IPS-NIHi11 (cell line): ENCODE results near the gene DCTPP1.

ENCODE experiments used
- DNase-seq: peaks from one replicate; pipeline ENCODE4 v3.0.0; 2012; ENCODE audit warnings: mixed read lengths, low spot score

Gene DCTPP1

DNA sequence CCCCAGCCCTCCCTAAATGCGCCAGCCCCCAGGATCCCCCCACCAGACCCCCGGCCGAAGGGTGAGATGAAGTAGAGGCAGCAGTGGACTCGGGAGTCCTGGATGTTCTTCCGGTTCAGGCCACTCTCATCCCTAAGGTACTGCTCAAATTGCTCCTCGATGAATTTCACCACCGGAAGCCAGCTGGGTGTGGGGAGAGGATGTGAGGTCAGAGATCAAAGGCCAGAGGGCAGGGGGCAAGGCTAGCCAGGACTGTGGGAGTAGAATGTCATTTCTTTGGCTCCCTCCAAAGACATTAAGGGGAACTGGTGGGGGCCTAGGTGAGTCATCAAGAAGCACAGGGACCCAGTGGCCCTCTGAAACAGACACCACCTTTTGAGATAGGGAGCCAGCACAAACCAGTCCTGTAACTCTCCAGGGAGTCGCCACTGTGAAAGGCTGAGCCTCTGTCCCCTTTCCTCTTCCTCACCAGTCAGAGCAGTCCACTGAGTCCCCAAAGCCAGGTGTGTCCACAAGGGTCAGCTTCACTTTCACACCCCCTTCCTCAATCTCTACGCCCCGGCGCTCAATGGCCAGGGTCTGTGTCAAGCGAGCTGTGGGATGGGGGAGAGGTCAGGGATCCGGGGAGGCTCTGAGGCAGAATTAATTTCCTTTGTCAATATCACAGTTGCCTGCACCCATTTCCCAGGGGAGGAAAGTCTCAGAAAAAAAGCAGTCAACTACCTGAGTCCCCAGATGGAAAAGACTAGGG, 48.4 kb downstream of the DCTPP1 start:
- no peak for DNase-seq

DNA sequence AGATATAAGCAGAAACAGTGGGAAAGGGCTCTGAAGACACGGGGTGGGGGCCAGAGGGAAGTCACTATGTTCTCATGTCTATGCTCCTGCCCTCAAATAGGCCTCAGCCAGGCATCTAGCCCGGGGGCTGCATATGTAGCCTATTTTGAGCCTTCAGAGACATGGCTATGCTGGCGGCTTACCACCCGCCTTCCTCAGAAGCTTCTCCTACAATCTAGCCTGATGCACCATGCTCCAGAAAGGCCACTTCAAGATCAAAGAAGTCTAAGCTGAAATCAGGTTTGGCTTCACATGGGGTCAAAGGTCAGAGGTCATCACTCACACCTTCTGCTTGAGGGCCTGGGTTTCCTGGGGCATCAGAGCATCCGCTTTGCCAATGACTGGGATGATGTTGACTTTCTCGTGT, 49.0 kb downstream of the DCTPP1 start:
- no peak for DNase-seq

DNA sequence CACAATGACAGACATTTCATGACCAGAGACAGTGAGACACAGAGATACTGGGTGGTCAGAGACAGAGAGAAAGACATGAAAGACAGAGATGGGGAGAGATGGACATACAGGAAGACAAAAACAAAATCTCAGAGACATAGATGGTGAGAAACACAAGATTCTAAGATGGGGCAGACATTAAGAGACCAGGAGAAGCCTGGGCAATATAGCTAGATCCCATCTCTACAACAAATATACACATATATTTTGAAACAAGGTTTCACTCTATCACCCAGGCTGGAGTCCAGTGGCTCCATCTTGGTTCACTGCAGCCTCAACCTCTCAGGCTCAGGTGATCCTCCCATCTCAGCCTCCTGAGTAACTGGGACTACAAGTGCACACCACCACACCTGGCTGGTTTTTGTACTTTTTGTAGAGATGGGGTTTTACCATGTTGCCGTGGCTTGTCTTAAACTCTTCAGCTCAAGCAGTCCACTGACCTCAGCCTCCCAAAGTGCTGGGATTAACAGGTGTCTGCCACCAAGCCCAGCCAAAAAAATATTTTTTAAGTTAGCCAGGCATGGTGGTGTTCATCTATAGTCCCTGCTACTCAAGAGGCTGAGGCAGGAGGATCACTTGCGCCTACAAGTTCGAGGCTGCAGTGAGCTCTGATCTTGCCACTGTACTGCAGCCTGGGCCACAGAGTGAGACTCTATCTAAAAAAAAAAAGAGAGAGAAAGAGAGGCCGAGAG, 49.6 kb downstream of the DCTPP1 start:
- DNase-seq: no peak

DNA sequence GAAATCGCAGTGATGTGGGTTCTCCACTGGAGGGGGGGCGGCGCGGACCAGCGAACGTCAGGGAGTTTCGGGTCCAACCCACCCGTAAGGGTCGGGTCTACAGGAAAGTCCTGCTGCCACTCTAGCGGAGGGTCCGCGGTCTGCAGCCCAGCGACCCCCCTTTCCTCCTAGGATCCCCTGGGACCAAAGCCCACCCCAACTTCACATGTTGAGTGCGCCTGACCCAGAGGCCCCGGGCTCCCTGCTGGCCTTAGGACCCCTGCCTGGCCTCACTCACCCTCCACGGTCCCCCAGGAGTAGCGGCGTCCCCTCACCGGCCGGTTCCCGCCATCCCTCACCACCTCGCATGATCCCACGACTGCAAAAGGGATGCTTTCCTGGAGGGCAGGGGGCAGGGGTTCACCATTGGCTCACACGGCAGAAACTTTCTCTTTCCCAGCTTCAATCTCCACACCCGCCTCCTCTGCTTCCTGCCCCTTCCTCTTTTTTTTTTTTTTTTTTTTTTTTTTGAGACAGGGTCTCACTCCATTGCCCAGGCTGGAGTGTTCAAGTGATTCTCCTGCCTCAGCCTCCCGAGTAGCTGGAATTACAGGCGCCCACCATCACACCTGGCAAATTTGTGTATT, 50.6 kb downstream of the DCTPP1 start:
- no peak for DNase-seq

DNA sequence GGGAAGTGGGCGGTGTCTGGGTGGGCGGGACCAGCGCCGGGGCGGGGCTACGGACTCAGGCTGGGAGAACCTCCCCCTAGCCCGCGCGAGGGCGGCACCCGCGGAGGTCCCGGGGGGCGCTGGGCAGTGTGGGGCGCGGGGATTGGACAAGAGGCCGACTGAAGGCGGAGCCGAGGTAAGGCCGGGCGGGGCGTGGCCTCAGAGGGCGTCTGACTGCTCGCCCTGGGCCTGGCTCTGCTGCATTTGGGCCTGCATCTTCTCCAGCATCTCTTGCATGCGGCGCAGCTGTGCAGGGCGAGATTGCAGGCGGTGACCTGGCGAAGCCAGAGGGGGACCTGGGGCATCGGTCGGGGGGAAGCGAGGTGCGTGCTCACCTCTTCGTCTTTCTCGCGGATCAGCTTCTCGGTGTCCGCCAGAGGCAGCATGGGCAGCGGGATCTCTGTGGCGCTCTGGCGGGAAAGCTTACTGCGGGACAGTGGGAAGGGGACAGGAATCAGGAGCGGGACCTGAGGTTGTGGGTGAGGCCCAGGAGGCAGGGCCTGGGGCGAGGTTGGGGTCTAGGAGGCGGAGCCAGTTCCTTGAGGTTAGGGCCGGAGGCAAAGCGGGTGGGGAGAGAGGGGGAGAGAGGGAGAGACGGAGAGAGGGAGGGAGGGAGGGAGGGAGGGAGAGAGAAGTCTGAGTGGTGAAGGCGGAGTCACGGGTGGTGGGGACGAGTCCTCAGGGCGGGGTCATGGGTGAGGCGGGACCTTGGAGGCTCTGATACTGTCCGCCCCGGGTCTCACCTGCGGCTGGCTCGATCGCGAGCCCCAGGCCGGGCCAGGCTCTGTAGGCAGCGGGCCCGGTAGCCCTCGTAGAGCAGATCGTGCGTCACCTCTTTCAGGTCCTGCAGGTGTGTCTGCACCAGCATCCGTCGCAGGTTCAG, 51.3 kb downstream of the DCTPP1 start:
- peak; percentile 95 for DNase-seq

DNA sequence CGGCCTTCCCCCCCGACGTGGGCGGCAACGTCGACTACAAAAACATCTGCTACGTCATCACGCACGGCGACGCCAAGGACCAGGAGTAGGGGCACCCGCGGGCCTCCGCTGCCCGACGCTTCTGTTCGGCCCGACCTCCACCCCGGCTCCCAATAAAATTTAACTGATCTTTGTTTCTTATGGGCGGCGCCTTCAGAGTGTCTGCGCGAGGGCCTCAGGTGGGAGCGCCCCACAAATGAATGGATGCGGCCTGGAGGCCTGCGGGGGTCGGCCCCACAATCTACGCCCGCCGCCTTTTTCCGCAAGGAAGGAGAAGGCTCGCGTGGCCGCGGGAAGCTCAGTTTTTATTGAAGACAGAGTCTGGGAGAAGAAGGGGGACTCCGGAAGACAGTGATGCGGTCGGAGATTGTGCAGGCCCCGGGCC, 52.0 kb downstream of the DCTPP1 start:
- peak; percentile 85 for DNase-seq

DNA sequence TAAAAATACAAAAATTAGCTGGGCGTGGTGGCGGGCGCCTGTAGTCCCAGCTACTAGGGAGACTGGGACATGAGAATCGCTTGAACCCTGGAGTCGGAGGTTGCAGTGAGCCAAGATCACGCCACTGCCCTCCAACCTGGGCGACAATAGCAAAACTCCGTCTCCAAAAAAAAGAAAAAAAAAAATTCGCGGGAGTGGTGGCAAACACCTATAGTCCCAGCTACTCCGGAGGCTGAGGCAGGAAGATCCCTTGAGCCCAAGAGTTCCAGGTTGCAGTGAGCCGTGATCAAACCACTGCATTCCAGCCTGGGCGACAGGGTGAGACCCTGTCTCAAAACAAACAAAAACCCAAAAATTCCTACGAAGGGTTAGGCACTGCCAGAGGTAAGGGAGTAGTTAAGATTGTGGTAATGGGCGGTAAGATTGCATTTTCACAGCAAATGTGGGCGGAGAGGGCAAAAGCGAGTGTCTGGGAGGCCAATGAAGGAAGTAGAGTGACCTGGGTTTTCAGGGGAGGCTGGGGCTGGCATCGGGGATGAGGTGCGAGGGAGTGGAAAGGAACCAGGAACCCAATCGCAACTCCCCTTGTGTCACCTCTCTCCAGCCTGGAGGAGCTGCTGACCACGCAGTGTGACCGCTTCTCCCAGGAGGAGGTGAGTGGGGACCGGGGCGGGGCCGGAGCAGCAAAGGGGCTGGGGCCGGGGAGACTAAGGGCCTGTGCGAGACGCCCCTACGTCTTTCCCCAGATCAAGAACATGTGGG, 52.6 kb downstream of the DCTPP1 start:
- DNase-seq: no peak

DNA sequence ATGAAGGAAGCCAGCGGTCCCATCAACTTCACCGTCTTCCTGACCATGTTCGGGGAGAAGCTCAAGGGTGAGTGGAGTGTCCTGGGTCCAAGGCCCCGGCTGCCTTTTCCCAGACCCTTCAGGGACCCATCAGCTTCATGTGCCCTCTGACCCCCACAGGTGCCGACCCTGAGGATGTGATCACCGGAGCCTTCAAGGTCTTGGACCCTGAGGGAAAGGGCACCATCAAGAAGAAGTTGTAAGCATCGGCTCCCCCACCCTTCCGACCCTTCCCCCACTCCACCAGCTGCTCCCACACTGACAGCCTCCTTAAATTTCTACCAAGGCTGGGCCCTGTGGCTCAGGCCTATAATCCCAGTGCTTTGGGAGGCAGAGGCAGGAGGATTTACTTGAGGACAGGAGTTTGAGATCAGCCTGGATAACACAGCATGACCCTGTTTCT, 53.3 kb downstream of the DCTPP1 start:
- DNase-seq: no peak

DNA sequence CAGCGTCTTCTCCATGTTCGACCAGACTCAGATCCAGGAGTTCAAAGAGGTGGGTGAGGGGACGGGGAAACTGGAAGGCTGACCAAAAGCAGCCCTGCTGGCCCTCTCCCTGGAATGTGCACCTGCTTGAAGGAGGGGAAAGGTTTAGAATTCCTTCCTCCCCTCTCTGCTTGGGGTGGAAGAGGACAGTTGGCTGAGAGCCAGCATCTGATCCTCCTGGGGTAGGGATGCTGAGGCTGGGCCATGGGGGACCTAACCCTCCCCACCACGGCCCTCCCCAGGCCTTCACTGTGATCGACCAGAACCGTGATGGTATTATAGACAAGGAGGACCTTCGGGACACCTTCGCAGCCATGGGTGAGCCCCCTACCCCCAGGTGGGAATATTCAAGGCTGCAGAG, 54.0 kb downstream of the DCTPP1 start:
- DNase-seq: no peak

DNA sequence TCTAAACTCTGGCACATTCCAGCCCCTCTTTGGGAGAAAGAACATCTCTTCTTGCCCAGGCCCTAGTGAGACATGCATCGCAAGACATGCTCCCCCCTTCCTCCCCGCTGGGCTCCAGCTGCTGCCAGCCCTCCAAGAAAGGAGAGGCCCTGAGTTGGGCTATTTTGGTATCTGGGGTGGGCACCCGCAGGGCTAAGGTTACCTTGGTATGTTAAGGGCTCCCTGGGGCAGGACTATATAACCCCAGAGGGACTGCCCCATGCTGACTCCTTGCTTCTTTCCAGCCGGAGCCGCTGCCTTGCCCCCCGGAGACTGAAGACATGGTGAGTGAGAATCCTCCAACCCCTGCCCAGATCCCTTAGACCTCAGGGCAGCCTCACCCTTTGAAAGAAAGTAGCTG, 55.3 kb downstream of the DCTPP1 start, which contains the start of gene MYL11:
TSS of gene MYL11 (plus strand) at position 265 of the 400 bp plus-strand sequence. CDS start at position 321, 56 bp downstream.
- DNase-seq: no peak
